Midbrain (tissue), 1 donor: ENCODE measurements around the gene CRB1.

Source experiments
- DNase-seq: peaks from one replicate; lab custom pipeline; 2025; lab: John Stamatoyannopoulos, UW

Gene CRB1

GRCh38 chr1:197343663-197344273 is 75.7 kb downstream of the CRB1 start:
- DNase-seq: no peak

GRCh38 chr1:197351821-197352440 is 83.9 kb downstream of the CRB1 start:
- no peak for DNase-seq

- DNase-seq: no peak
Observed at GRCh38 chr1:197355248-197355995, 87.4 kb downstream of the CRB1 start.

- DNase-seq: peak; percentile 45
Observed at GRCh38 chr1:197356723-197357533, 88.9 kb downstream of the CRB1 start.

- no peak for DNase-seq
Observed at GRCh38 chr1:197358959-197359358, 90.9 kb downstream of the CRB1 start.

GRCh38 chr1:197360068-197360467 is 92.0 kb downstream of the CRB1 start:
- DNase-seq: no peak

- DNase-seq: no peak
Observed at GRCh38 chr1:197362871-197363270, 94.8 kb downstream of the CRB1 start.

GRCh38 chr1:197363855-197364254 is 95.8 kb downstream of the CRB1 start:
- DNase-seq: no peak

- no peak for DNase-seq
Observed at GRCh38 chr1:197366996-197367395, 98.9 kb downstream of the CRB1 start.

- DNase-seq: no peak
Observed at GRCh38 chr1:197367627-197368026, 99.6 kb downstream of the CRB1 start.

- no peak for DNase-seq
Observed at GRCh38 chr1:197374428-197374827, 106.4 kb downstream of the CRB1 start.

- no peak for DNase-seq
Observed at GRCh38 chr1:197384471-197384870, 116.4 kb downstream of the CRB1 start.

GRCh38 chr1:197388801-197389200 is 120.7 kb downstream of the CRB1 start:
- no peak for DNase-seq

- DNase-seq: no peak
Observed at GRCh38 chr1:197390856-197391255, 122.8 kb downstream of the CRB1 start.

GRCh38 chr1:197391303-197392226 is 123.5 kb downstream of the CRB1 start:
- DNase-seq: peak; percentile 3

GRCh38 chr1:197392541-197392940 is 124.5 kb downstream of the CRB1 start:
- no peak for DNase-seq

- no peak for DNase-seq
Observed at GRCh38 chr1:197393105-197393504, 125.1 kb downstream of the CRB1 start.

GRCh38 chr1:197393772-197394171 is 125.7 kb downstream of the CRB1 start:
- no peak for DNase-seq

GRCh38 chr1:197394831-197395608 is 127.0 kb downstream of the CRB1 start:
- no peak for DNase-seq

GRCh38 chr1:197397895-197398294 is 129.8 kb downstream of the CRB1 start:
- no peak for DNase-seq
